ENCODE data around the gene DNPEP. TPM values are rescaled to one million over a fixed set of nuclear protein-coding genes. Genes with fewer than 3 reads are reported as not detected.

Gene DNPEP
- total and polyA plus RNA-seq, 2 donors (not counting 1 experiment from before 2014, with no cell fraction given), result 82.6 to 91.7 TPM

GRCh38 chr2:219433666-219434467 lies 46.2 kb upstream of the DNPEP start:
- DNase-seq, result no peak
- no peaks in the 10 kb centered on the region for H3K79me2 ChIP-seq (ENCODE audit: control insufficient read depth, insufficient read depth, low read length)
- no peak overlapping the region for H3K4me2 ChIP-seq (replicated peaks; ENCODE audit: low read depth, low read length, poor library complexity, severe bottlenecking)
- Mint-ChIP-seq H3K4me1 (no peaks in the 10 kb centered on the region), H3K4me3 (no peak overlapping the region), H3K9me3 (ENCODE audit: insufficient read depth) (no peaks in the 10 kb centered on the region), H3K27ac (no peak overlapping the region), H3K27me3 (peaks cover 34% of the 10 kb centered on the region)
- no peak overlapping the region for H3K4me3 ChIP-seq (ENCODE audit: control extremely low read depth in 1 of 5, extremely low read depth in 1 of 5, insufficient read depth in 1 of 5, low read depth in 2 of 5, low read length in 4 of 5)
- peaks cover 0 to 6% of the 10 kb centered on the region in 2 donors for H3K4me1 ChIP-seq (ENCODE audit: control insufficient read depth in 2 of 2, insufficient read depth in 2 of 2, low read length in 2 of 2)
- H3K36me3 ChIP-seq (replicated peaks in 1 of 2; ENCODE audit: control extremely low read depth in 1 of 2, control insufficient read depth in 1 of 2, extremely low read depth in 1 of 2, insufficient read depth in 2 of 2, low read length in 1 of 2), result no peaks in the 10 kb centered on the region
- H4K20me1 ChIP-seq (ENCODE audit: control insufficient read depth, insufficient read depth, low read length, poor library complexity, severe bottlenecking), result no peaks in the 10 kb centered on the region
- TF ChIP-seq CTCF (IDR thresholded peaks at IDR 0.05) (peak; percentile 26), EZH2 (IDR thresholded peaks at IDR 0.05; ENCODE audit: borderline replicate concordance, insufficient read depth, low read depth, low read length, poor library complexity, severe bottlenecking) (no peak)
- H3K27me3 ChIP-seq (replicated peaks in 1 of 4; ENCODE audit: control extremely low read depth in 1 of 4, control insufficient read depth in 3 of 4, insufficient read depth in 4 of 4, low read length in 3 of 4), result peaks cover 0 to 35% (median 15%) of the 10 kb centered on the region in 4 experiments
- H3K27ac ChIP-seq (ENCODE audit: low read length in 2 of 2), result no peak overlapping the region
- H2AFZ ChIP-seq (ENCODE audit: insufficient read depth, low read depth, low read length, poor library complexity, severe bottlenecking), result no peak overlapping the region
- CTCF ChIA-PET, result interaction anchor here (0.9 kb wide), 1 partner anchor 32 kb away, joined by 3 read pairs; no protein-coding TSS in a partner anchor
- H3K9ac ChIP-seq (ENCODE audit: low read length), result no peak overlapping the region
- WGBS (ENCODE audit: insufficient coverage), result 73% methylated on average over 11 of the region's 16 CpGs
- intact Hi-C loops (cut with micrococcal nuclease), result no loop called here
- no peak for ATAC-seq (ENCODE audit: low read depth)
- H3K9me3 ChIP-seq (ENCODE audit: control extremely low read depth in 1 of 3, control insufficient read depth in 2 of 3, insufficient read depth in 1 of 3, low read length in 2 of 3), result peaks cover 0 to 10% (median 0%) of the 10 kb centered on the region in 3 donors
- POLR2A ChIA-PET, result no interaction called here

All from B cell (primary cell).